ENCODE data around the gene HMGN4.
A peak's percentile ranks its signal among the peaks of the same experiment; 100 is the strongest.
"Not testable (repeated sequence)": the region's sequence is repeated elsewhere in the genome, so short reads cannot be mapped to it uniquely, and the experiment has no call there.

Gene HMGN4

GRCh38 chr6:26532699-26533531, 5.3 kb upstream of the HMGN4 start:
- Histone ChIP-seq H3K9ac (ENCODE audit: low read depth, low read length) (peak overlapping the region; percentile 90), H3K9me3 (ENCODE audit: control insufficient read depth, insufficient read depth, low read length) (no peaks in the 10 kb centered on the region)

DNA sequence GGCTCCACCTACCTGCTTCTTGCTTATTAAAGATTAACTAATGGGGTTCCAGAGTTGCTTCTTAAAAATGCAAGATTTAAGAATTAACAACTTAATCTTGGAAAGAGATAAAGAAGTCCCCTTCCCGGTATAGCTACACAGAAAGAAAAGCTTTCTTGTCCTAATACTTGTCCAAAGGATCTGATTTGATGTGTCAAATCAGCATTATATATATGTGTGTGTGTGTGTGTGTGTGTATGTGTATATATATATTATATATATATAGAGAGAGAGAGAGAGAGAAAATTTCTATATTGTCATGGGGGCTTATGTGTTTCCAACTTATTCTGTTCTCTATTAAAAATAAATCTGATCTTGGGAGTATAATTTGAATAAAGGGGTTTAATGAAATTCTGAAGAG, 4.6 kb upstream of the HMGN4 start:
- Histone ChIP-seq H3K9ac (ENCODE audit: low read depth, low read length) (peak overlapping the region; percentile 90), H3K4me1 (ENCODE audit: insufficient read depth, low read length) (peaks cover 5% of the 10 kb centered on the region), H3K9me3 (ENCODE audit: control insufficient read depth, insufficient read depth, low read length) (no peaks in the 10 kb centered on the region), H3K36me3 (ENCODE audit: insufficient read depth, low read length) (no peaks in the 10 kb centered on the region)

More at GRCh38 chr6:26532699-26533531, 5.3 kb upstream of the HMGN4 start:
- H3K4me1 ChIP-seq (ENCODE audit: insufficient read depth, low read length), result peaks cover 10% of the 10 kb centered on the region
- no peaks in the 10 kb centered on the region for H3K36me3 ChIP-seq (ENCODE audit: insufficient read depth, low read length)

- Histone ChIP-seq H3K36me3 (ENCODE audit: insufficient read depth, low read length) (peaks cover 3% of the 10 kb centered on the region; the same call in 1 of the 2 replicates), H3K9me3 (ENCODE audit: control insufficient read depth, insufficient read depth, low read length) (no peaks in the 10 kb centered on the region), H3K9ac (ENCODE audit: low read depth, low read length) (no peak overlapping the region), H3K4me1 (ENCODE audit: insufficient read depth, low read length) (peaks cover 3% of the 10 kb centered on the region)
These were observed 3.3 kb upstream of the HMGN4 start for GRCh38 chr6:26534681-26535465.

- Histone ChIP-seq H3K4me1 (ENCODE audit: insufficient read depth, low read length) (peaks cover 6% of the 10 kb centered on the region), H3K9me3 (ENCODE audit: control insufficient read depth, insufficient read depth, low read length) (no peaks in the 10 kb centered on the region), H3K9ac (ENCODE audit: low read depth, low read length) (peak overlapping the region; percentile 72), H3K36me3 (ENCODE audit: insufficient read depth, low read length) (peaks cover 5% of the 10 kb centered on the region; the same call in 1 of the 2 replicates)
These were observed 1.5 kb upstream of the HMGN4 start for GRCh38 chr6:26536571-26537159.

DNA sequence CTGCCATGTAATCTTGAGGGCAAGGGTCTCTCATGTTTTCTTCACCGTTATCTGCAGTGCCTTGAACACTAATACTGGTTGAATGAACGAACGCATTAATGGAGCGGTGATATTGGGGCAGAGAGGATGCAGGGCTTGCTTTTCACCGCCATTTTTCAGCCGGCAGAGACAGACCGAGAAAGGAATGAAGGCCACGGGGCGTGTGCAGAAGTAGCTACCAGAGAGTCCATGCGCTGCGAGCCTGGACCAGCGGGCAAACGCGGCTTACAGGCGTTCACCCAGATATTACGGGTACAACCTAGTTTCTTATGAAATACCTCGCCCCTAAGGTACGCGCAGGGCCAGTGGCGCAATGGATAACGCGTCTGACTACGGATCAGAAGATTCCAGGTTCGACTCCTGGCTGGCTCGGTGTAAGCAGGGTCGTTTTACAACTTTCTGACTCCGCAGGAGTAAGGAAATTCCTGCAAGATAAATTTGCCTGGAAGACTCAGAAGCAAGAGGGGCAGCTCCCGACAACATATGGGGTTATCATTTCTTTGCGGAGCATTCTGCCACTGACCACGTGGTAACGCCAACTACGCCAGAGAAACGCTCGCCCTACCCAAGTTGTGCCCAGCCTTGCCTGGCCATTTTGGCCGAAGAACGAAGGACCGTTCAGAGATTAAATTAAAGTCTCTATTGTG, 863 bp upstream of the HMGN4 start:
- Histone ChIP-seq H3K4me1 (ENCODE audit: insufficient read depth, low read length) (peaks cover 6% of the 10 kb centered on the region), H3K9ac (ENCODE audit: low read depth, low read length) (peak overlapping the region; percentile 72), H3K9me3 (ENCODE audit: control insufficient read depth, insufficient read depth, low read length) (no peaks in the 10 kb centered on the region), H3K36me3 (ENCODE audit: insufficient read depth, low read length) (peaks cover 5% of the 10 kb centered on the region; the same call in 1 of the 2 replicates)

DNA sequence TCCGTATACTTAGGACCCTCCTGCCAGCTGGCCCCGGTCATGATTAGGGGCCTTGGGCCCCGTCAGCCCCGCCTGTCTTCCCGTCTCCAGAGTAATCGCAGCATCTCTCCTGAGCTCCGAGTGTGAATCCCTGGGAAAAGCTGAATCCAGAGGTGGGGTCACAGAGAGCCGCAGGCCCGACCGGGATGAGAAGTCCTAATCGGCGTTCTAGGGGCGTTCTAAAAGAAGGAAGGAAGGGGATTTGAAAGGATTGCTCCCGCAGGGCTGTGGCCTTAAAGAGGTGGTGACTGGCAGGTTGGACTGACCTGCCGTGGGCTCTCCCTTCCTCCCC, 371 bp downstream of the HMGN4 start:
- peak overlapping the region; percentile 72 for H3K9ac ChIP-seq (ENCODE audit: low read depth, low read length)
- H3K36me3 ChIP-seq (ENCODE audit: insufficient read depth, low read length), result peaks cover 5% of the 10 kb centered on the region; the same call in 1 of the 2 replicates
- H3K4me1 ChIP-seq (ENCODE audit: insufficient read depth, low read length), result peaks cover 6% of the 10 kb centered on the region

GRCh38 chr6:26539071-26539615, 977 bp downstream of the HMGN4 start:
- Histone ChIP-seq H3K9ac (ENCODE audit: low read depth, low read length) (peak overlapping the region; percentile 72), H3K36me3 (ENCODE audit: insufficient read depth, low read length) (peaks cover 5% of the 10 kb centered on the region; the same call in 1 of the 2 replicates), H3K4me1 (ENCODE audit: insufficient read depth, low read length) (peaks cover 6% of the 10 kb centered on the region), H3K9me3 (ENCODE audit: control insufficient read depth, insufficient read depth, low read length) (no peaks in the 10 kb centered on the region)

More for the DNA sequence above, 371 bp downstream of the HMGN4 start:
- no peaks in the 10 kb centered on the region for H3K9me3 ChIP-seq (ENCODE audit: control insufficient read depth, insufficient read depth, low read length)

GRCh38 chr6:26541579-26541978, 3.4 kb downstream of the HMGN4 start:
- peaks cover 12% of the 10 kb centered on the region for H3K36me3 ChIP-seq (ENCODE audit: insufficient read depth, low read length)
- H3K9ac ChIP-seq (ENCODE audit: low read depth, low read length), result no peak overlapping the region
- no peaks in the 10 kb centered on the region for H3K9me3 ChIP-seq (ENCODE audit: control insufficient read depth, insufficient read depth, low read length)
- peaks cover 6% of the 10 kb centered on the region for H3K4me1 ChIP-seq (ENCODE audit: insufficient read depth, low read length)

GRCh38 chr6:26543953-26544352, 5.8 kb downstream of the HMGN4 start:
- Histone ChIP-seq H3K9me3 (ENCODE audit: control insufficient read depth, insufficient read depth, low read length) (no peaks in the 10 kb centered on the region), H3K9ac (ENCODE audit: low read depth, low read length) (no peak overlapping the region), H3K4me1 (ENCODE audit: insufficient read depth, low read length) (peaks cover 6% of the 10 kb centered on the region), H3K36me3 (ENCODE audit: insufficient read depth, low read length) (peaks cover 12% of the 10 kb centered on the region)

GRCh38 chr6:26544473-26544872, 6.3 kb downstream of the HMGN4 start:
- no peak overlapping the region for H3K9ac ChIP-seq (ENCODE audit: low read depth, low read length)
- H3K36me3 ChIP-seq (ENCODE audit: insufficient read depth, low read length), result peaks cover 12% of the 10 kb centered on the region
- no peaks in the 10 kb centered on the region for H3K9me3 ChIP-seq (ENCODE audit: control insufficient read depth, insufficient read depth, low read length)

GRCh38 chr6:26545627-26546026, 7.5 kb downstream of the HMGN4 start:
- Histone ChIP-seq H3K4me1 (ENCODE audit: insufficient read depth, low read length) (no peaks in the 10 kb centered on the region; the same call in 1 of the 2 replicates), H3K9me3 (ENCODE audit: control insufficient read depth, insufficient read depth, low read length) (no peaks in the 10 kb centered on the region), H3K9ac (ENCODE audit: low read depth, low read length) (no peak overlapping the region), H3K36me3 (ENCODE audit: insufficient read depth, low read length) (peaks cover 7% of the 10 kb centered on the region)

More at GRCh38 chr6:26544473-26544872, 6.3 kb downstream of the HMGN4 start:
- H3K4me1 ChIP-seq (ENCODE audit: insufficient read depth, low read length), result peaks cover 6% of the 10 kb centered on the region

DNA sequence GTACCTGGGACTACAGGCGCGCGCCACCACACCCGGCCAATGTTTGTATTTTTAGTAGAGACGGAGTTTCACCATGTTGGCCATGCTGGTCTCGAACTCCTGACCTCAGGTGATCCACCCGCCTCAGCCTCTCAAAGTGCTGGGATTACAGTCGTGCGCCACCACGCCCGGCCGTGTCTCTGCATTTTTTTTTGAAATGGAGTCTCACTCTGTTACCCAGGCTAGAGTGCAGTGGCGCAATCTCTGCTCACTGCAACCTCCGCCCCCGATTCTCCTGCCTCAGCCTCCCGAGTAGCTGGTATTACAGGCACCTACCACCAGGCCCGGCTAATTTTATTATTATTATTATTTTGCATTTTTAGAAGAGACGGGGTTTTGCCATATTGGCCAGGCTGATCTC, 9.2 kb downstream of the HMGN4 start:
- not testable (repeated sequence) for H3K4me1 ChIP-seq (ENCODE audit: insufficient read depth, low read length); H3K36me3 ChIP-seq (ENCODE audit: insufficient read depth, low read length); H3K9ac ChIP-seq (ENCODE audit: low read depth, low read length); H3K9me3 ChIP-seq (ENCODE audit: control insufficient read depth, insufficient read depth, low read length)

- Histone ChIP-seq H3K36me3 (ENCODE audit: insufficient read depth, low read length) (no peaks in the 10 kb centered on the region), H3K9ac (ENCODE audit: low read depth, low read length) (peak overlapping the region; percentile 82), H3K4me1 (ENCODE audit: insufficient read depth, low read length) (no peaks in the 10 kb centered on the region; the same call in 1 of the 2 replicates), H3K9me3 (ENCODE audit: control insufficient read depth, insufficient read depth, low read length) (no peaks in the 10 kb centered on the region)
These were observed 12.3 kb downstream of the HMGN4 start for GRCh38 chr6:26550250-26550993.
